OCI-LY3 (cell line): ENCODE results near the gene SMYD3.

Source experiments
- H2AFZ ChIP-seq: fragments of 200-600, 300-600 bp; shearing (Covaris generic); 2 replicates; pipeline ENCODE4 v1.6.0; 2014; ENCODE audit warnings: antibody characterized with exemption, low read depth, low read length
- H3K27ac ChIP-seq: fragments of 200-600, 300-600 bp; sonication (generic); 2 replicates; pipeline ENCODE4 v1.5.1; 2014; ENCODE audit warnings: mild to moderate bottlenecking, low read length, moderate library complexity, mixed read lengths
- H3K27me3 ChIP-seq: fragments of 200-600, 300-600 bp; sonication (generic); 2 replicates; pipeline ENCODE4 v1.6.1; 2014; ENCODE audit warnings: low read depth, low read length, mixed read lengths
- H3K36me3 ChIP-seq: fragments of 200-600, 300-600 bp; sonication (generic); replicated peaks from 2 replicates; pipeline ENCODE3; 2014; ENCODE audit warnings: low read depth, low read length, mixed read lengths
- H3K4me1 ChIP-seq: fragments of 300-600, 200-600 bp; sonication (generic); 2 replicates; pipeline ENCODE4 v1.6.1; 2014; ENCODE audit warnings: low read length, mixed read lengths
- H3K4me2 ChIP-seq: fragments of 200-600, 300-600 bp; sonication (generic); 2 replicates; pipeline ENCODE4 v1.6.1; 2014; ENCODE audit warnings: low read length, mixed read lengths
- H3K4me3 ChIP-seq: fragments of 300-600, 200-600 bp; sonication (generic); 2 replicates; pipeline ENCODE4 v1.5.1; 2014; ENCODE audit warnings: antibody characterized with exemption, mild to moderate bottlenecking, low read length, moderate library complexity
- H3K79me2 ChIP-seq: fragments of 300-600, 200-600 bp; shearing (Covaris generic); 2 replicates; pipeline ENCODE4 v1.6.1; 2014; ENCODE audit warnings: mild to moderate bottlenecking, low read length, mixed read lengths
- H3K9ac ChIP-seq: fragments of 300-600, 200-600 bp; shearing (Covaris generic); 2 replicates; pipeline ENCODE4 v1.6.0; 2014; ENCODE audit warnings: mild to moderate bottlenecking, low read length, moderate library complexity
- H3K9me3 ChIP-seq: fragments of 200-600, 300-600 bp; shearing (Covaris generic); 2 replicates; pipeline ENCODE4 v1.6.1; 2014; ENCODE audit warnings: low read length, mixed read lengths; ENCODE audit not compliant: insufficient read depth
- H4K20me1 ChIP-seq: fragments of 200-600, 300-600 bp; sonication (generic); 2 replicates; pipeline ENCODE4 v1.6.1; 2016; ENCODE audit warnings: low read length, mixed read lengths; ENCODE audit not compliant: insufficient read depth
- EZH2phosphoT487 ChIP-seq: fragments of 200-600 bp; shearing (Covaris generic); IDR thresholded peaks from 2 replicates; pipeline ENCODE4 v1.6.1; 2018; ENCODE audit warnings: antibody characterized with exemption, mixed run types, low read depth
- TF ChIP-seq, protein P1 (sequence below): fragments of 200-600, 300-600 bp; sonication (generic); IDR thresholded peaks from 2 replicates; pipeline ENCODE4 v1.5.1; 2014; ENCODE audit warnings: antibody characterized with exemption, low read length, low read depth

The SMYD3 gene

DNA sequence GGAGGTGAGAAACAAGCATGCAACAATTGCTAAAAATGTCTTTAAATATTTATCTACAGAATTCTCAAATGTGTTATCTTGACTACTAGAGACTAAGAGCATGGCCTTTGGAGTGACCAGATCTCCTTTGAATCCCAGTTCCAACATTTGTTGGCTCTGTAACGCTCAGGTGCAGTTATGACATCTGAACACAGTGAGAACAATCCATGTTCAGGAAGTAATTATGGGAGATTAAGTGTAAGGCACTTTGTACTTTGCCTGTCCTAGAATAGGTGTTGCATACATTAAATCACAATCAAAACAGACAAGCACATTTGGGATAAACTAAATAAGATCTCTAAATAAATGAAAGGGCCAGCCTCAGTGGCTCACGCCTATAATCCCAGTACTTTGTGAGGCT, 454.5 kb downstream of the SMYD3 start:
- no peaks in the 10 kb centered on the region for H3K36me3 ChIP-seq
- H3K27me3 ChIP-seq: no peaks in the 10 kb centered on the region
- TF ChIP-seq, protein P1, sequence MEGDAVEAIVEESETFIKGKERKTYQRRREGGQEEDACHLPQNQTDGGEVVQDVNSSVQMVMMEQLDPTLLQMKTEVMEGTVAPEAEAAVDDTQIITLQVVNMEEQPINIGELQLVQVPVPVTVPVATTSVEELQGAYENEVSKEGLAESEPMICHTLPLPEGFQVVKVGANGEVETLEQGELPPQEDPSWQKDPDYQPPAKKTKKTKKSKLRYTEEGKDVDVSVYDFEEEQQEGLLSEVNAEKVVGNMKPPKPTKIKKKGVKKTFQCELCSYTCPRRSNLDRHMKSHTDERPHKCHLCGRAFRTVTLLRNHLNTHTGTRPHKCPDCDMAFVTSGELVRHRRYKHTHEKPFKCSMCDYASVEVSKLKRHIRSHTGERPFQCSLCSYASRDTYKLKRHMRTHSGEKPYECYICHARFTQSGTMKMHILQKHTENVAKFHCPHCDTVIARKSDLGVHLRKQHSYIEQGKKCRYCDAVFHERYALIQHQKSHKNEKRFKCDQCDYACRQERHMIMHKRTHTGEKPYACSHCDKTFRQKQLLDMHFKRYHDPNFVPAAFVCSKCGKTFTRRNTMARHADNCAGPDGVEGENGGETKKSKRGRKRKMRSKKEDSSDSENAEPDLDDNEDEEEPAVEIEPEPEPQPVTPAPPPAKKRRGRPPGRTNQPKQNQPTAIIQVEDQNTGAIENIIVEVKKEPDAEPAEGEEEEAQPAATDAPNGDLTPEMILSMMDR: no peak
- no peak for TF ChIP-seq EZH2phosphoT487
- no peak overlapping the region for H3K4me3 ChIP-seq
- H3K4me2 ChIP-seq: no peak overlapping the region
- no peak overlapping the region for H3K9ac ChIP-seq
- H2AFZ ChIP-seq: no peak overlapping the region
- H3K79me2 ChIP-seq: no peaks in the 10 kb centered on the region
- no peaks in the 10 kb centered on the region for H3K9me3 ChIP-seq
- H4K20me1 ChIP-seq: no peaks in the 10 kb centered on the region
- H3K27ac ChIP-seq: no peak overlapping the region
- no peaks in the 10 kb centered on the region for H3K4me1 ChIP-seq

DNA sequence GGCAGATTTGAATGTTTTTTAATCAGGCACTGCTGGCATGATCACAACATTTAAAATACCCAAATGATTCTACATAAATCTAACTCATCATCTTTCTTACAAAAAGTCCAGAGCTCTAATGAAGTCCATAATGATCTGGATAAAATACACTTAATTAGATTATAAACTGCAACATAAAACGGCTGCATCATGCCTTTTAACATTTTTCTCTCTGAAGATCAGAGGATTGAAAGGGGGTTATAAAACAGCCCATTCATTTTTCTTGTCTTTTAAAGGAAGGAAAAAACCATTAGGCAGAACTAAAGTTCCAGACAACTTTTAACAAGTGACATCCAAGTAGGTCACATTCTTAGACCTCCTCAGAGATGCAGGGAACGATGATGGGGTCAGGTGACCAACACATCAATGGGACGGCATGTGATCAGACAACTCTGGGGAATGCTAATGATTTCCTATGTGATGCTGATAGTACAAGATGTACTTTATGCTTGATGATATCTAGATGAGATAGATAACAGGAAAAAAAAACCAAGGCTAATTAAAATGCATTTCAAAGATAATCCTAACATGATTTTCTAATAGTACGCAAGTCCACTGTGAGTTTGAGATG, 455.1 kb downstream of the SMYD3 start:
- no peak overlapping the region for H3K4me3 ChIP-seq
- H3K4me1 ChIP-seq: no peaks in the 10 kb centered on the region
- H3K4me2 ChIP-seq: no peak overlapping the region
- H3K9me3 ChIP-seq: no peaks in the 10 kb centered on the region
- no peaks in the 10 kb centered on the region for H4K20me1 ChIP-seq
- no peak for TF ChIP-seq EZH2phosphoT487
- TF ChIP-seq, protein P1: no peak
- H3K9ac ChIP-seq: no peak overlapping the region
- H3K36me3 ChIP-seq: no peaks in the 10 kb centered on the region
- no peak overlapping the region for H2AFZ ChIP-seq
- H3K27me3 ChIP-seq: no peaks in the 10 kb centered on the region
- no peaks in the 10 kb centered on the region for H3K79me2 ChIP-seq
- no peak overlapping the region for H3K27ac ChIP-seq

DNA sequence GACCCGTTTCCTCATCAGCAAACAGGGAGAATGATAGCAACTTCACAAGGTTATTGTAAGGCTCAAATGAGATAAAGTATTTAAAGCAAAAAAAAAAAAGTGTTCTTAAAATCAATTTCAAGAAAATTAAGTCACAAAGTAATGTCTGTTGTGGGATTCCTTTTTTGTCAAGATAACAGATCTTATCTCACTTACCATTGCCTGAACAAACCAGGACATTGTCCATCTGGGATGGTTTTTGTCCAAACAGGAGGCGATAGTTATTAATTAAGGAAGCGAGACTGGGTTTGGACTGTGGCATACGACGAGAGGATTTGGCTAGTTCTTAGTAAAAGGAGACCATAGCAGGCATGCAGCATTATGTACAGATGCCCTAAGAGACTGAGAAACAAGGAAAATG, 458.4 kb downstream of the SMYD3 start:
- no peaks in the 10 kb centered on the region for H3K9me3 ChIP-seq
- no peak overlapping the region for H3K4me3 ChIP-seq
- no peaks in the 10 kb centered on the region for H3K4me1 ChIP-seq
- H3K27me3 ChIP-seq: no peaks in the 10 kb centered on the region
- no peak overlapping the region for H3K9ac ChIP-seq
- H3K36me3 ChIP-seq: no peaks in the 10 kb centered on the region
- no peak overlapping the region for H2AFZ ChIP-seq
- H3K4me2 ChIP-seq: no peak overlapping the region
- no peak for TF ChIP-seq EZH2phosphoT487
- TF ChIP-seq, protein P1: no peak
- no peak overlapping the region for H3K27ac ChIP-seq
- H4K20me1 ChIP-seq: no peaks in the 10 kb centered on the region
- no peaks in the 10 kb centered on the region for H3K79me2 ChIP-seq

DNA sequence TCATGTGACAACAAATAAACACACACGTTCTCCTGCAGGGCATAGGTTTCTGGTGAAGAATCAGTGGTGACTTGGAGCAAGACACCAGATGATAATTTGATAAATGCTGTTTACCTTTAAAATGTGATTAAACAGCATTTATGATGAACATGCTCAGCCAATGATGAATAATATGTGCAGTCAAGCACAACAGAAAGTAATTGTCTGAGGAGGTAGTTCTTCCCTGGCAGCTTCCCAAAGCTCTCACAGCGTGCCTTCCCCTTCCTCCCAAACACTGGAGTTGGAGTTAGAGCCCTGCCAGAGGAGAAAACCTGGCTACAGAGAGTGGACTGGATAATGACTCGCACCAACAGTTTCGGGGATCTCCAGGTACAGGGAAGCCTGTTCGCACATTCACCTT, 463.5 kb downstream of the SMYD3 start:
- Histone ChIP-seq H3K4me3 (no peak overlapping the region), H3K27me3 (no peaks in the 10 kb centered on the region), H3K4me1 (no peaks in the 10 kb centered on the region), H4K20me1 (no peaks in the 10 kb centered on the region), H3K4me2 (no peak overlapping the region), H2AFZ (no peak overlapping the region), H3K9ac (no peak overlapping the region), H3K79me2 (no peaks in the 10 kb centered on the region), H3K9me3 (no peaks in the 10 kb centered on the region), H3K27ac (no peak overlapping the region), H3K36me3 (no peaks in the 10 kb centered on the region)
- TF ChIP-seq EZH2phosphoT487: no peak
- TF ChIP-seq, protein P1: no peak
